Measurements from ENCODE around the gene COL15A1.
"Not testable (repeated sequence)": the region's sequence is repeated elsewhere in the genome, so short reads cannot be mapped to it uniquely, and the experiment has no call there.

The COL15A1 gene

GRCh38 chr9:98943682-98944056 lies at the start of gene COL15A1:
Gene COL15A1, plus strand, starts transcription at chr9:98943907. Its CDS starts 155 bp downstream, at chr9:98944062.
- DNase-seq, result peak in 2 of 3 experiments; percentile 75 to 76

GRCh38 chr9:98894171-98894570 lies 49.5 kb upstream of the COL15A1 start:
- no peak for DNase-seq

- DNase-seq, result no peak
These were observed 48.9 kb upstream of the COL15A1 start for GRCh38 chr9:98894761-98895160.

DNA sequence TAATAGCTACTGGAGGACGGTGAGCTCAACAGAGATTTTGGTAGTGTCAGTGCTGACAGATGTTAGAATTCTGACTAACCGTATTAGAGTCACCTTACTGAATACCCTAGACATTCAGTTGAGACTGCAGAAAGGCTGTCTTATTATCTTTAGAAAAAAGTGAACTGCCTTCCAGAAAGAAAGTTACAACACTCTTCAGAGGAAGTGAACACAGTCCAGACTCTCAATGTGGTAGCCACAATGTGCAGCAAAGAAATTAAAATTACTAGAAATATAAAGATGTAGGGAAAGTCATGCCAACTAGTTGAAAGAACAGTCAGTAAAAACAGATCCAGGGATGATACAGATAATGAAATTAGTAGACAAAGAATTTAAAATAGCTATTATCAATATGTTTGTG lies 47.1 kb upstream of the COL15A1 start:
- no peak for DNase-seq

DNA sequence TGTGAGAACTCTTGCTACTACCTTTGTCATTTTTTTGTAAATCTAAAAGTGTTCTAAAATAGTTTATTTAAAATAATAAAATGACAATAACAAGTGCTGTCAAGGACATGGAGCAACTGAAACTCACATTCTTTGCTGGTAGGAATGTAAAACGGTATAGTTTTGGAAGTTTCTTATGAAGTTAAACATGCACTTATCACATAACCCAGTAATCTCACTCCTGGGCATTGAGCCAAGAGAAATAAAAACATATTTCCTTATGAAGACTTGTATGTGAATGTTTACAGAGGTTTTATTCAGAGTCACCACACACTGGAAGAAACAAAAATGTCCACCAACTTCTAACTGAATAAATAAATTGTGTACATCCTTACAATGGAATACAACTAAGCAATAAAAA lies 46.0 kb upstream of the COL15A1 start:
- no peak for DNase-seq

- DNase-seq, result peak in 1 of 3 experiments; percentile 35
These were observed 44.2 kb upstream of the COL15A1 start for GRCh38 chr9:98899408-98900056.

- no peak for DNase-seq
These were observed 43.5 kb upstream of the COL15A1 start for GRCh38 chr9:98900244-98900643.

DNA sequence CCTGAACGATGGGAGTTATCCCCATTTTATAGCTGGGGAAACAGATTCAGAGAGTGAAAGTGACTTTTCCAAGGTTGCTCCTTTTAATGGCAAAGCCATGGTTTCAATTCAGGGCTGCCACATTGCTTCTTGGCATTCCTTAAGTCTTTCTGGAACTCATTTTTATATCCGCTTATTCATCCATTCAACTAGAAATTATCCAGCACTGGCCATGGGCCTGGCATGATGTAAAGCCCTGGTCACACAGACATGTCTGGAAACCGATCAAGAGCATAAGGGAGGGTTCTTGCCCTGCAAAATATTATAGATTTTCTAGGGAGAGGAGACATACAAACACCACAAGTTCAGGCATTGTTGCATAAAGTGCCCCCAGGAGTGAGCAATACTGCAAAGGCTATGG lies 43.0 kb upstream of the COL15A1 start:
- DNase-seq, result no peak

DNA sequence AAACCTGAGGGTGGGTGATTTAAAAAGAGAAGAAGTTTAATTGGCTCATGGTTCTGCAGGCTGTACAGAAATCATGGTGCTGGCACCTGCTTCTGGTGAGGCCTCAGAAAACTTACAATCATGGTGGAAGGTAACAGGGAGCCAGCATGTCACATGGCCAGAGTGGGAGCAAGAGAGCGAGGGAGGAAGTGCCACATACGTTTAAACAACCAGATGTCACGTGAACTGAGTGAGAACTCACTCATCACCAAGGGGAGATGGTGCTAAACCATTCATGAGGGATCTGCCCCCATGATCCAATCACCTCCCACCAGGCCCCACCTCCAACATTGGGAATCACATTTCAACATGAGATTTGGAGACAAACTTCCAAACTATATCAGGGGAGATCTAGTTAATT lies 41.9 kb upstream of the COL15A1 start:
- not testable (repeated sequence) for DNase-seq

DNA sequence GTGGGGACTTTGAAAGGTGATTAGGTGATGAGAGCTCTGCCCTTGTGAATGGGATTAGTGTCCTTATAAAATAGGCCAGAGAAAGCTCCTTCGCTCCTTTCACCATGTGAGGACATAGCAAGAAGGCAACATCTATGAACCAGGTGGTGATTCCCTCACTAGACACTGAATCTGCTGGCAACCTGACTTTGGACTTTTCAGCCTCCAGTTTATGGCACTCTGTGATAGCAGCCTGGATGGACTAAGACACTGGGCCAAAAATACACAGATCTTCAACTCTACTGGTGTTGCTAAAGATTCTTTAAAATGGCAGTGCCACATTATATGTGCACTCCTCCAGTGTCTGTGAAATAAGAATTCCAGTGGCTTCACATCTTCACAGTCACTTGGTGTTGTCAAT lies 41.2 kb upstream of the COL15A1 start:
- DNase-seq, result no peak

GRCh38 chr9:98902925-98903324 lies 40.8 kb upstream of the COL15A1 start:
- no peak for DNase-seq

DNA sequence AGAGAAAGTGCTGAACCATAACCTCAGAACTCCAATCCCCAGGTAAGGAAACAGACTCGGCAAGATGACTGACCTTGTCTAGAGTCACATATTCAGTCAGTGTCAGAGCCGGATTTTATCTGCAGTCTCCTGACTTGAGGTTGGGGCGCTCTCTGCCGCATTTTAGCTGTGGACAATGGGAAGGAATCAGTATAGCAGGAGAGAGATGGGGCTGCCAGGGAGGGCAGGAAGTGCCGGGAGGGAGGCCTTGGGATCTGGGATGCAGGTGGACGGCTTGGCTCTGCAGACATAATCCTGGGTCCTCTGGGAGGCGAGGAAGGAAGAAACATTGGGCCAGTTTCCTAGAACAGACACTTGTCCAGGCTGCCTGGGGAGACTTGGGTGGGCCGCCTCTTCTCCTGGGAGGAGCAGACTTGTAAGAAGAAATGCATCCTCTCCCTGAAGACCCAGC lies 39.7 kb upstream of the COL15A1 start:
- DNase-seq, result no peak

DNA sequence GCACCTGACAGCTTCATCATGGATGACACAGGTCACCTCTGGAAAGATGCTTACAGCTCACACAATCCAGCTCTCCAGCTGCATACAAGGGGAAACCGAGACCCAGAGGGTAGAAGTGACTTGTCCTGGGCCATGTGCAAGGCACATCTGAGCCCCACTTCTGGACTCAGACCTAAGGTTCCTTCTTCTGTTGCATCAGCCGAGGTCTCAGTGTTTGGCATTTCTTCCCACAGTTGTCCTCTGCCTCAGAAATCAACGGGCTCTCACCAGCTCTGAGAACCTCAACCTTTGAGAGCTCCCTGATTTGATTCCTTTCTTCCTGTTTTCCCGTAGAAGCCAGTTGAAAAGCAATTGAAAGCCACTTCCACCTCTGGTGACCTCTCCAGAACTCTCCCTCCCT lies 38.7 kb upstream of the COL15A1 start:
- DNase-seq, result no peak

- no peak for DNase-seq
These were observed 37.2 kb upstream of the COL15A1 start for GRCh38 chr9:98906273-98907040.

GRCh38 chr9:98907055-98907454 lies 36.7 kb upstream of the COL15A1 start:
- DNase-seq, result no peak

DNA sequence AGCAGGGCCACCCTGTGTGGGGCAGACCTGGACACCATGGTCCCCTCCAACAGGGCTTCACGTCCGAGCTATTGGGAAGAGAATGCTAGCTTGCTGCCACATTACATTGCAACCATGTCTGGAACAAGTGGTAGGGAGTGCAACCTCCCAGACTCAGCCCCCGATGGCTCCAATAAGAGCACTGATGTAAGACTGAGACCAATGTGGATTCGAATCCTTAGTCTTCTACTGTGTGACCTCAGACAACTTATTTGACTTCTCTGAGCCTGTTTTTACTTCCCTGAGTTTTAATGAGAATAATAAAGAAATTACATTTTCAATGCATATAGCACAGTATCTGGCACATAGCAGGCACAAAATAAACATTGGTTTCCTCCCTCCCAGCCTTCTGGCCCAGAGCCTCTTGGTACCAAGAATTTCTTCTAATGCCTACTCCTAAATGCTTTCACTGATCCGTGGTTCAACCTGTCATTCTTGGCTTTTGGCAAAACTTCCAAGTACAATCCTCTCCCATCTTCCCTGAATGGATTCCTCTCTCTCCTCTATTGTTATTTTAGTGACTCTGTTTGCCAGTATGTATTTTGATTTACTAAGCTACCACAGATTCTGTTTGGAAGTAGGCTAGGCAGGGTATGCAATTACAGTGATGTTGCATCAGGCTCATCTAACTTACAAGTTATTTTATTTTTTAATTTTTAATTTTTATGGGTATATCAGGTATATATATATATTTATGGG lies 34.6 kb upstream of the COL15A1 start:
- no peak for DNase-seq

GRCh38 chr9:98909935-98910334 lies 33.8 kb upstream of the COL15A1 start:
- DNase-seq, result no peak

- no peak for DNase-seq
These were observed 32.7 kb upstream of the COL15A1 start for GRCh38 chr9:98911042-98911441.

DNA sequence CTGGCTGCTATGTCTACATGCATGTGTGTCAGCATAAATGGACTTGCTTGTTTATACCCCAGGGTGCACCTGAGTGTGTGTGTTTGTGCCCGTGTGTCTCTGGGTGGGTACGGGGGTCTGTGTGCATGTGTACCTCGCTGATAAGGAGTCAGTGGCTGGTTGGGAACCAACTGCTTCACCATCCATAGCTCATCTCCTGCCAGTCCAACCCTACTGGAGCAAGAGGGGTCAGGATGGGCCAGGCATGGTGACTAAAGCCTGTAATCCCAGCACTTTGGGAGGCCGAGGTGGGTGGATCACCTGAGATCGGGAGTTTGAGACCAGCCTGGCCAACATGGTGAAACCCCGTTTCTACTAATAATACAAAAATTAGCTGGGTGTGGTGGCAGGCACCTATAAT lies 32.0 kb upstream of the COL15A1 start:
- DNase-seq, result not testable (repeated sequence)

GRCh38 chr9:98912450-98912849 lies 31.3 kb upstream of the COL15A1 start:
- no peak for DNase-seq

GRCh38 chr9:98913044-98913443 lies 30.7 kb upstream of the COL15A1 start:
- no peak for DNase-seq

- no peak for DNase-seq
These were observed 30.0 kb upstream of the COL15A1 start for GRCh38 chr9:98913705-98914104.

GRCh38 chr9:98915599-98915998 lies 28.1 kb upstream of the COL15A1 start:
- no peak for DNase-seq

DNA sequence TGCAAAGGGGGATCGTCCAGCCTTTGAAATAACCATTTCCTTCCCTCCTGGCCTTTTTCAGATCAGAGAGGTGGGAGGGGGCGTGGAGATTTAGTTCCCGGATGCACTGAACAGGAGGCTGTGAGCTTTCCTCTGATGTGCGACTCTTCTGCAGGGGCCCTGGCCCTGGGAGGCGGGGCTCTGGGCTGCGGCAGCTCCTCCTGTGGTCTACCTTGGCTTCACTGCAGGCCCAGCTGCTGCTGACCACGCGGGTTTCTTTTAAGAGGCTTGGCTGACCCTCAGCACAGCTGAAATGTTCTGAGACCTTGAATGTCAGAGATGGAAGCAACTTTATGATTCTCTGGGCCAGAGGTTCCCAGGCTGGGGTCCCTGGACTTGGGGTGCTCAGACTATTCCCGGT lies 27.0 kb upstream of the COL15A1 start:
- DNase-seq, result no peak

Data from NCI-H1417 (cell line).